ENCODE data around the gene ADAMTSL3. TPM values are rescaled to one million over a fixed set of nuclear protein-coding genes. Genes with fewer than 3 reads are reported as not detected.

The ADAMTSL3 gene
- total RNA-seq, 6 experiments from 2014 or later, result not detected

GRCh38 chr15:83897037-83897436 is 243.1 kb downstream of the ADAMTSL3 start:
- no peaks in the 10 kb centered on the region for H3K27me3 Mint-ChIP-seq (ENCODE audit: insufficient read depth)
- H3K36me3 Mint-ChIP-seq (ENCODE audit: low read depth), result no peaks in the 10 kb centered on the region; the same call in 1 of the 2 replicates
- no peak overlapping the region for H3K4me3 Mint-ChIP-seq
- no peak overlapping the region for H3K27ac Mint-ChIP-seq
- peaks cover 52% of the 10 kb centered on the region for H3K9me3 Mint-ChIP-seq
- no peaks in the 10 kb centered on the region for H3K4me1 Mint-ChIP-seq (ENCODE audit: low read depth)
- no peak for DNase-seq
- no peak for TF ChIP-seq CTCF (IDR thresholded peaks at IDR 0.05)

- Mint-ChIP-seq H3K27me3 (ENCODE audit: insufficient read depth) (no peaks in the 10 kb centered on the region), H3K9me3 (peaks cover 54% of the 10 kb centered on the region), H3K4me3 (no peak overlapping the region), H3K4me1 (ENCODE audit: low read depth) (no peaks in the 10 kb centered on the region), H3K27ac (no peak overlapping the region), H3K36me3 (ENCODE audit: low read depth) (peaks cover 8% of the 10 kb centered on the region; the same call in 1 of the 2 replicates)
- TF ChIP-seq CTCF (IDR thresholded peaks at IDR 0.05), result no peak
- DNase-seq, result no peak
Measured at GRCh38 chr15:83898361-83898760, 244.4 kb downstream of the ADAMTSL3 start.

- Mint-ChIP-seq H3K27me3 (ENCODE audit: insufficient read depth) (no peaks in the 10 kb centered on the region), H3K9me3 (peaks cover 57% of the 10 kb centered on the region), H3K4me3 (no peak overlapping the region), H3K36me3 (ENCODE audit: low read depth) (peaks cover 8% of the 10 kb centered on the region; the same call in 1 of the 2 replicates), H3K4me1 (ENCODE audit: low read depth) (no peaks in the 10 kb centered on the region), H3K27ac (no peak overlapping the region)
- TF ChIP-seq CTCF (IDR thresholded peaks at IDR 0.05), result no peak
- no peak for DNase-seq
Measured at GRCh38 chr15:83899670-83900069, 245.7 kb downstream of the ADAMTSL3 start.

- Mint-ChIP-seq H3K36me3 (ENCODE audit: low read depth) (peaks cover 8% of the 10 kb centered on the region; the same call in 1 of the 2 replicates), H3K4me1 (ENCODE audit: low read depth) (no peaks in the 10 kb centered on the region), H3K9me3 (peaks cover 51% of the 10 kb centered on the region), H3K27ac (no peak overlapping the region), H3K27me3 (ENCODE audit: insufficient read depth) (no peaks in the 10 kb centered on the region), H3K4me3 (no peak overlapping the region)
- TF ChIP-seq CTCF (IDR thresholded peaks at IDR 0.05), result no peak
- DNase-seq, result no peak
Measured at GRCh38 chr15:83904107-83905040, 250.5 kb downstream of the ADAMTSL3 start.

- Mint-ChIP-seq H3K4me3 (no peak overlapping the region), H3K27me3 (ENCODE audit: insufficient read depth) (no peaks in the 10 kb centered on the region), H3K9me3 (peaks cover 54% of the 10 kb centered on the region), H3K4me1 (ENCODE audit: low read depth) (no peaks in the 10 kb centered on the region), H3K36me3 (ENCODE audit: low read depth) (peaks cover 8% of the 10 kb centered on the region; the same call in 1 of the 2 replicates), H3K27ac (no peak overlapping the region)
- TF ChIP-seq CTCF (IDR thresholded peaks at IDR 0.05), result no peak
- DNase-seq, result no peak
Measured at GRCh38 chr15:83905556-83906273, 251.8 kb downstream of the ADAMTSL3 start.

Data from HFFc6 (cell line).